GM18868 (cell line): ENCODE measurements around the gene ZNF91.
"Not testable (repeated sequence)": the region's sequence is repeated elsewhere in the genome, so short reads cannot be mapped to it uniquely, and the experiment has no call there.

Source experiments
- ATAC-seq: cut with Tn5 transposase; IDR thresholded peaks from one replicate; pipeline ENCODE4 v1.9.1; 2021; ENCODE audit warnings: mild to moderate bottlenecking, moderate library complexity; ENCODE audit not compliant: unreplicated experiment

ZNF91 gene

GRCh38 chr19:23395041-23395721 is at the start of gene ZNF91:
Gene ZNF91, minus strand, starts transcription at chr19:23395471. Its CDS starts 117 bp downstream, at chr19:23395354.
- peak; percentile 99 for ATAC-seq

- no peak for ATAC-seq
These were observed 45.5 kb upstream of the ZNF91 start for GRCh38 chr19:23440791-23441190.

- ATAC-seq = no peak
These were observed 44.9 kb upstream of the ZNF91 start for GRCh38 chr19:23440207-23440606.

- no peak for ATAC-seq
These were observed 44.4 kb upstream of the ZNF91 start for GRCh38 chr19:23439623-23440022.

- no peak for ATAC-seq
These were observed 42.6 kb upstream of the ZNF91 start for GRCh38 chr19:23437901-23438300.

GRCh38 chr19:23436944-23437343 is 41.7 kb upstream of the ZNF91 start:
- no peak for ATAC-seq

GRCh38 chr19:23436318-23436717 is 41.0 kb upstream of the ZNF91 start:
- no peak for ATAC-seq

GRCh38 chr19:23420824-23421223 is 25.6 kb upstream of the ZNF91 start:
- no peak for ATAC-seq

- ATAC-seq = not testable (repeated sequence)
These were observed 24.0 kb upstream of the ZNF91 start for GRCh38 chr19:23419261-23419660.

GRCh38 chr19:23415561-23416191 is 20.4 kb upstream of the ZNF91 start:
- ATAC-seq = no peak

- peak; percentile 63 for ATAC-seq
These were observed 19.8 kb upstream of the ZNF91 start for GRCh38 chr19:23415034-23415433.

- ATAC-seq = no peak
These were observed 14.9 kb upstream of the ZNF91 start for GRCh38 chr19:23410155-23410554.

- no peak for ATAC-seq
These were observed 14.2 kb upstream of the ZNF91 start for GRCh38 chr19:23409392-23410048.

- no peak for ATAC-seq
These were observed 12.4 kb upstream of the ZNF91 start for GRCh38 chr19:23407616-23408133.

GRCh38 chr19:23406721-23407120 is 11.4 kb upstream of the ZNF91 start:
- no peak for ATAC-seq

- ATAC-seq = no peak
These were observed 10.8 kb upstream of the ZNF91 start for GRCh38 chr19:23406091-23406490.

- no peak for ATAC-seq
These were observed 9.4 kb upstream of the ZNF91 start for GRCh38 chr19:23404676-23405075.

GRCh38 chr19:23403581-23404324 is 8.5 kb upstream of the ZNF91 start:
- no peak for ATAC-seq

- ATAC-seq = no peak
These were observed 7.8 kb upstream of the ZNF91 start for GRCh38 chr19:23403052-23403451.

GRCh38 chr19:23402388-23402787 is 7.1 kb upstream of the ZNF91 start:
- ATAC-seq = no peak

GRCh38 chr19:23401086-23401610 is 5.9 kb upstream of the ZNF91 start:
- ATAC-seq = no peak
